Measurements from ENCODE around the gene MOSMO. TPM values are rescaled to one million over a fixed set of nuclear protein-coding genes. Genes with fewer than 3 reads are reported as not detected.

MOSMO gene
- total and polyA plus RNA-seq, 8 donors: 1.2 to 32.3 (median 7.7) TPM

DNA sequence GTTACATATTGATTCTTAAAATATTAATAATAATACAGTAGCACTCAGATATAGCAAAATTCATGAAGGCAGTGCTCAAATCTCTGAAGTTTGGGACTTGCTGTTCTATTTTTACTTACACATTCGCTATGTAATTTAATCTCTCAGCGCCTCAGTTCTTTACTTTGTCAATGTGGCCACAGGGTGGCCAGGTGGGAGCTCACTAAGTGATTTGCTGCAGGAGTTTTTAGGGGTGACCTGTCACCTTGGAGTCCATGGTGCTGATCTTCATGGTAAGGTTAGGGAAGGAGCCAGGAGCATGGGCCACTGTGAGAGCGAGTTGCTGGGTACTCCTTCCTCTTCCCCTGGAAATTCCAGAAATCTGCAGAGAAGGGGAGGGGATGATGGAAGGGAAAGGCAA, 112.5 kb downstream of the MOSMO start:
- 68 to 79% (median 75%) methylated on average over 3 of the region's 3 CpGs for WGBS, 5 donors

DNA sequence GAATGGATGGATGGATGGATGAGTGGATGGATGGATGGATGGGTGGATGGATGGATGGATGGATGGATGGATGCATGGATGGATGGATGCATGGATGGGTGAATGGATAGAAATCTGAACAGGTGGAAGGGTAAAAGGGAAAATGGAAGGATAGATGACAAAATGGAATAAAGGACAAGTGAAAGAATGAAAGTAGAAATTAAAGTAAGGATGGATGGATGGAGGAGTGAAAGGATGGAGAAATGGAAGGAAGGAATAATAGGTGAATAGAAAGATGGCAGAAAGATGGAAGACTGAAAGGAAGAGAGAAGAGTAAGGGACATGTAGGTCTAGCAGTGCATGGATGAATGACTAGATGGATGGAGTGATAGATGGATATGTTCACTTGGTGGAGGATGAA, 114.3 kb downstream of the MOSMO start:
- Histone ChIP-seq H3K27ac (no peak overlapping the region), H3K27me3 (no peaks in the 10 kb centered on the region), H3K9me3 (no peaks in the 10 kb centered on the region), H3K4me1 (no peaks in the 10 kb centered on the region), H3K36me3 (no peaks in the 10 kb centered on the region), H3K4me3 (no peak overlapping the region)
- TF ChIP-seq POLR2AphosphoS5 (IDR thresholded peaks at IDR 0.05) (no peak), EP300 (IDR thresholded peaks at IDR 0.05) (no peak), POLR2A (IDR thresholded peaks at IDR 0.05) (no peak)
- TF ChIP-seq, protein P1, sequence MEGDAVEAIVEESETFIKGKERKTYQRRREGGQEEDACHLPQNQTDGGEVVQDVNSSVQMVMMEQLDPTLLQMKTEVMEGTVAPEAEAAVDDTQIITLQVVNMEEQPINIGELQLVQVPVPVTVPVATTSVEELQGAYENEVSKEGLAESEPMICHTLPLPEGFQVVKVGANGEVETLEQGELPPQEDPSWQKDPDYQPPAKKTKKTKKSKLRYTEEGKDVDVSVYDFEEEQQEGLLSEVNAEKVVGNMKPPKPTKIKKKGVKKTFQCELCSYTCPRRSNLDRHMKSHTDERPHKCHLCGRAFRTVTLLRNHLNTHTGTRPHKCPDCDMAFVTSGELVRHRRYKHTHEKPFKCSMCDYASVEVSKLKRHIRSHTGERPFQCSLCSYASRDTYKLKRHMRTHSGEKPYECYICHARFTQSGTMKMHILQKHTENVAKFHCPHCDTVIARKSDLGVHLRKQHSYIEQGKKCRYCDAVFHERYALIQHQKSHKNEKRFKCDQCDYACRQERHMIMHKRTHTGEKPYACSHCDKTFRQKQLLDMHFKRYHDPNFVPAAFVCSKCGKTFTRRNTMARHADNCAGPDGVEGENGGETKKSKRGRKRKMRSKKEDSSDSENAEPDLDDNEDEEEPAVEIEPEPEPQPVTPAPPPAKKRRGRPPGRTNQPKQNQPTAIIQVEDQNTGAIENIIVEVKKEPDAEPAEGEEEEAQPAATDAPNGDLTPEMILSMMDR (IDR thresholded peaks at IDR 0.05): no peak
- DNase-seq: no peak
- intact Hi-C loops (cut with DNase I; ENCODE audit: low total_unique reads): no loop called here

More for the DNA sequence above, 112.5 kb downstream of the MOSMO start:
- H3K27ac ChIP-seq: no peak overlapping the region
- no peak overlapping the region for H3K4me3 ChIP-seq
- intact Hi-C loops (cut with DNase I; ENCODE audit: low total_unique reads): no loop called here
- no peaks in the 10 kb centered on the region for H3K9me3 ChIP-seq
- no peaks in the 10 kb centered on the region for H3K36me3 ChIP-seq
- TF ChIP-seq, protein P1 (IDR thresholded peaks at IDR 0.05): no peak
- TF ChIP-seq POLR2A (IDR thresholded peaks at IDR 0.05) (no peak), POLR2AphosphoS5 (IDR thresholded peaks at IDR 0.05) (no peak), EP300 (IDR thresholded peaks at IDR 0.05) (no peak)
- DNase-seq: no peak
- H3K4me1 ChIP-seq: no peaks in the 10 kb centered on the region
- H3K27me3 ChIP-seq: no peaks in the 10 kb centered on the region

DNA sequence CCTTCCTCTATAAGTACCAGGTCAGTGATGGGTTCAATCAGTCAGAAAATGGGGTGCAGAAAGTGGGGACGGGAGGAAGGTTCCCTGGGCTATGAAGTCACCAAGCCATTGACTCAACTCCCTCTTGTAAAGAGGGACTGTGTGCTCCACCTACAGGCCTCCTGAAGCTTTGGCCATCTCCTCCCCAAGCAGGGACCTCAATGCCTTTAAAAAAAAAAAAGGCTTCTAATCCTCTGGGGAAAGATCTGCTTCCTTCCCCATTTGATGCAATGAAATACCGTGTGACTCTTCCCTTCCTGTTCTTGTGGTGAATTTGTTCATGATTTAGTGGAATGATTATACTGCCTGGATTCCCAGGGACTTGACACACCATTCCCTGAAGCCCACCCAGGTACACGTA, 115.2 kb downstream of the MOSMO start:
- Histone ChIP-seq H3K27ac (no peak overlapping the region), H3K27me3 (no peaks in the 10 kb centered on the region), H3K4me1 (no peaks in the 10 kb centered on the region), H3K36me3 (no peaks in the 10 kb centered on the region), H3K9me3 (no peaks in the 10 kb centered on the region), H3K4me3 (no peak overlapping the region)
- no peak for DNase-seq
- WGBS, 5 donors: 34 to 56% (median 39%) methylated on average over 3 of the region's 3 CpGs
- TF ChIP-seq EP300 (IDR thresholded peaks at IDR 0.05) (no peak), POLR2A (IDR thresholded peaks at IDR 0.05) (no peak), POLR2AphosphoS5 (IDR thresholded peaks at IDR 0.05) (no peak)
- TF ChIP-seq, protein P1 (IDR thresholded peaks at IDR 0.05): no peak
- intact Hi-C loops (cut with DNase I; ENCODE audit: low total_unique reads): no loop called here

DNA sequence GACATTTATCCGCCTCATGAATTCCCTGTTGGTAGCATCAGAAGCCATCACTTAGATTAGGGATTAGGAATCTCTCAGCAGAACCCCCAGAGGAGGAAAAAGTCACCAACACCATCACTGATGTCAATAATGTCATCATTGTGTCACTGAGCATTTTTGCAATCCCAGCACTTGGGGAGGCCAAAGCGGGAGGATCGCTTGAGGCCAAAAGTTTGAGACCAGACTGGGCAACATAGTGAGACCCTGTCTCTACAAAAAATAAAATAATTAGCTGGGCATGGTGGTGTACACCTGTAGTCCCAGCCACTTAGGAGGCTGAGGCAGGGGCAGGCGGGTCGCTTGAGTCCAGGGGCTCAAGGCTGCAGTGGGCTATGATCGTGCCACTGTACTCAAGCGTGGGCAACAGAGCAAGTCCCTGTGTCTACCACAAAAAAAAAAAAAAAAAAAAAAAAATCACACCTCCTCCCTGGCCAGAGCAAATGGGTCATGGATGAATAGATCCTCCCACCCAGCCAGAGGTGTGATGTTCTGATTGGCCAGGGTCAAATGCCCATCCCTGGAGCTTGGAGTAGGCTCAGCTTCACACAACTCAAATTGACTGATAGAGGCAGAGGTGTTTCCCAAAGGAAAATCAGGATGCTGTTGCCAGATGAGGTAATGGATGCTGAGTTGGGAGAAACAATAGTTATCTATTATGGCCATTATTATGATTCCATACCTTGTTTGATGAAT, 116.0 kb downstream of the MOSMO start:
- Histone ChIP-seq H3K27me3 (no peaks in the 10 kb centered on the region), H3K27ac (no peak overlapping the region), H3K36me3 (no peaks in the 10 kb centered on the region), H3K9me3 (peaks cover 0 to 6% (median 0%) of the 10 kb centered on the region in 4 donors), H3K4me1 (no peaks in the 10 kb centered on the region), H3K4me3 (no peak overlapping the region)
- TF ChIP-seq POLR2A (IDR thresholded peaks at IDR 0.05): no peak
- TF ChIP-seq, protein P1 (IDR thresholded peaks at IDR 0.05): no peak
- no peak for TF ChIP-seq EP300 (IDR thresholded peaks at IDR 0.05)
- TF ChIP-seq POLR2AphosphoS5 (IDR thresholded peaks at IDR 0.05): no peak
- WGBS, 5 donors: 90 to 98% (median 96%) methylated on average over 7 of the region's 7 CpGs
- intact Hi-C loops (cut with DNase I; ENCODE audit: low total_unique reads): no loop called here
- no peak for DNase-seq

Data from stomach (tissue), 9 donors.